Posterior cingulate gyrus (tissue), 11 donors: ENCODE measurements around the gene AHRR.
"Not testable (repeated sequence)": the region's sequence is repeated elsewhere in the genome, so short reads cannot be mapped to it uniquely, and the experiment has no call there.

Experiments
- DNase-seq, 10 donors: peaks; one replicate each; pipeline versions ENCODE4 v3.0.0 to v3.0.0-alpha.2; 2020 to 2021; ENCODE audit warnings: mixed read lengths in 3 of 10
- intact Hi-C: fragments of 100-400 bp; cut with DNase I; formaldehyde crosslinking; loops from one replicate; pipeline ENCODE4 v1.15.1; 2023

The AHRR gene

GRCh38 chr5:303741-304140, 17.8 kb upstream of the AHRR start:
- DNase-seq = peak in 2 of 10 donors; percentile 24 to 35
- intact Hi-C loops = not testable (repeated sequence)

GRCh38 chr5:305050-305449, 16.5 kb upstream of the AHRR start:
- intact Hi-C loops = no loop called here
- DNase-seq = peak in 1 of 10 donors; percentile 42

DNA sequence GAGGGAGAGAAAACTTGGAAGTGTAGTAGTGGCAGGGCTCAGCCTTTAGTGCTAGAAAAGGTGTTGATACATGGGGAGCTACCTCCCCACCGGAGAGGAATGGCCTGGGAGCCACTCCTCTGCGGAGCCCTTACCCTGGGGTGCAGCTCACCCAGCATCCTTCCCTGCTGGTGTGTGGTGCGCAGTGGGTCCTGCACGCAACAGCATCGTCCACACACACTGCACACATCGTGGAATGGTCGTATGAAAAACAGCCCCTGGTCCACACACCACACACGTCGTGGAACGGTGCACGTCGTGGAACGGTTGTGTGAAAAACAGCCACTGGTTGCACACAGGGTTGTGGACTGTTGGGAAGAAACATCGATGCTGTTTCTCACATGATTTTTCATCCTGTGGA, 16.1 kb upstream of the AHRR start:
- DNase-seq = peak in 2 of 10 donors; percentile 7 to 30
- intact Hi-C loops = no loop called here

- intact Hi-C loops = no loop called here
These were observed 15.3 kb upstream of the AHRR start for GRCh38 chr5:306011-306805.

GRCh38 chr5:307306-307705, 14.2 kb upstream of the AHRR start:
- intact Hi-C loops = no loop called here

More at GRCh38 chr5:306011-306805, 15.3 kb upstream of the AHRR start:
- peak in 3 of 10 donors; percentile 9 to 58 (median 30) for DNase-seq

GRCh38 chr5:307794-308579, 13.5 kb upstream of the AHRR start:
- intact Hi-C loops = no loop called here
- peak in 2 of 10 donors; percentile 61 to 62 for DNase-seq

More at GRCh38 chr5:307306-307705, 14.2 kb upstream of the AHRR start:
- peak in 2 of 10 donors; percentile 3 to 38 for DNase-seq

GRCh38 chr5:308672-309271, 12.7 kb upstream of the AHRR start:
- peak in 2 of 10 donors; percentile 61 to 74 for DNase-seq
- intact Hi-C loops = no loop called here

DNA sequence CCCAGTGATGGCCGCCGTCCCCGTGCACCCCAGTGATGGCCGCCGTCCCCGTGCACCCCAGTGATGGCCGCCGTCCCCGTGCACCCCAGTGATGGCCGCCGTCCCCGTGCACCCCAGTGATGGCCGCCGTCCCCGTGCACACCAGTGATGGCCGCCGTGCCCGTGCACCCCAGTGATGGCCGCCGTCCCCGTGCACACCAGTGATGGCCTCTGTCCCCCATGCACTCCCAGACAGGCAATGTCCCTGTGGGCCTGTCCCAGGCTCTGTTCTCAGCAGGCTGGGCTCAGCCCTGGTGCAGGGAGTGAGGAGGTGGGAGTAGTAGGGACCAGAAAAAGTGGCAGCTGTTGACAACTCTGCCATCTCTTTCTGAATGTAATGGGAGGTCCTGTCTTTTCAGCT, 11.7 kb upstream of the AHRR start:
- intact Hi-C loops = loop anchor here (10.0 kb wide), 1 partner anchor 595 kb away; no protein-coding TSS in a partner anchor
- DNase-seq = not testable (repeated sequence)

DNA sequence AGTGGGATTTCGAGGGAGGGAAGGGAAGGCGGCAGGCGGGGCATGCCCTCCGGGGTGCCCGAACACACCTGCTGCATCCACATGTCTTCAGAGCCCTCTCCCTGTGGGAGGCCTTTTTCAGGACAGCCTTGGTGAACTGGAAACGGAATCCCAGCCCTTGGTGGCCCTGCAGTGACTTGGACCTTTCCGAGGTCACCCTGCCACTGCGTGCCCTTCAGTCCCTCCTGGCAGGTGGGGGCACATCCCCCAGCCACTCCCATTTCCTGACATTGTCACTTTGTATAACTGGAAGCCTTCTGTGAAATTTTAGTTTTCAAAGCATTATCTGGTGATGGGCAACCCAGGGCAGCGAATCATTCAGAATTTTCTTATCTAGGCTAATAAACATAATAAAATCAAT, 11.0 kb upstream of the AHRR start:
- DNase-seq = peak in 1 of 10 donors; percentile 55
- intact Hi-C loops = loop anchor here (10.0 kb wide), 1 partner anchor 594 kb away; no protein-coding TSS in a partner anchor

- intact Hi-C loops = loop anchor here (10.0 kb wide), 1 partner anchor 594 kb away; no protein-coding TSS in a partner anchor
These were observed 10.5 kb upstream of the AHRR start for GRCh38 chr5:310941-311434.

DNA sequence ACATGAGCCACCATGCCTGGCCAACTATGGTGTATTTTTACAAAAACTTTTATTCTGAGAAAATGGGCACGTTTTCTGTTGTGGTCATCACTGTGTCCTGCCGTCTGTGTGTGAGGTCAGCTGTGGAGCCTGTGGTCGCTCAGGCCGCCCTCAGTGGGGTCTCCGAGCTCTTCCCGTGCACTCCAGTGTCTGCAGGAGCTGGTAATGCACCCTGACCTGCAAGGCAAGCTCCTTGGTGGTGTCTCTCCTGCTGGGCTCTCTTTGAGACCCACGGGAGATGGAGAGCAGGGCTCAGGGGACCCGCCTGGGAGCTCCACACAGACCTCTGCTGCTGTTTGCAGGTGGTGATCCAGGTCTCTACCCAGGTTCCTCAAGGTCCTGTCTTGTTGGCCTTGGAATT, 9.6 kb upstream of the AHRR start:
- intact Hi-C loops = loop anchor here (10.0 kb wide), 1 partner anchor 593 kb away; no protein-coding TSS in a partner anchor
- DNase-seq = peak in 1 of 10 donors; percentile 49

More at GRCh38 chr5:310941-311434, 10.5 kb upstream of the AHRR start:
- peak in 1 of 10 donors; percentile 64 for DNase-seq

GRCh38 chr5:312845-313244, 8.7 kb upstream of the AHRR start:
- intact Hi-C loops = loop anchor here (10.0 kb wide), 1 partner anchor 592 kb away; no protein-coding TSS in a partner anchor
- no peak for DNase-seq

DNA sequence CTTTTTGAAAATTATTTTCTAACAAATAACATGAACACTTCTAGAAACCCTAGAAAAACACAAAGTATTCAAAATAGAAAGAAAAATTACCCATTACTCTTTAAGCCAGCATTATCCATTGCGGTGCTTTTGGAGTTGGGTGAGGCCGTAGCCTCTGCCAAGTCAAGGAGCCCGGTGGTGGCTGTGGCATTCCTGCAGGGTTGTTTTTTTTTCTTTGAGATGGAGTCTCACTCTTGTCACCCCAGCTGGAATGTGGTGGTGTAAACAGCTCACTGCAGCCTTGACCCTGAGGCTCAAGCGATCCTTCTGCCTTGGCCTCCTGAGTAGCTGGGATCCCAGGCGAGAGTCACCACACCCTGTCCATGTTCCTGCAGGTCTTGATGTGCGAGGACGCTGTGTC, 8.2 kb upstream of the AHRR start:
- intact Hi-C loops = loop anchor here (10.0 kb wide), 1 partner anchor 592 kb away; no protein-coding TSS in a partner anchor
- peak in 1 of 10 donors; percentile 43 for DNase-seq

- intact Hi-C loops = loop anchor here (10.0 kb wide), 1 partner anchor 591 kb away; no protein-coding TSS in a partner anchor
- DNase-seq = peak in 1 of 10 donors; percentile 41
These were observed 7.6 kb upstream of the AHRR start for GRCh38 chr5:313806-314376.

DNA sequence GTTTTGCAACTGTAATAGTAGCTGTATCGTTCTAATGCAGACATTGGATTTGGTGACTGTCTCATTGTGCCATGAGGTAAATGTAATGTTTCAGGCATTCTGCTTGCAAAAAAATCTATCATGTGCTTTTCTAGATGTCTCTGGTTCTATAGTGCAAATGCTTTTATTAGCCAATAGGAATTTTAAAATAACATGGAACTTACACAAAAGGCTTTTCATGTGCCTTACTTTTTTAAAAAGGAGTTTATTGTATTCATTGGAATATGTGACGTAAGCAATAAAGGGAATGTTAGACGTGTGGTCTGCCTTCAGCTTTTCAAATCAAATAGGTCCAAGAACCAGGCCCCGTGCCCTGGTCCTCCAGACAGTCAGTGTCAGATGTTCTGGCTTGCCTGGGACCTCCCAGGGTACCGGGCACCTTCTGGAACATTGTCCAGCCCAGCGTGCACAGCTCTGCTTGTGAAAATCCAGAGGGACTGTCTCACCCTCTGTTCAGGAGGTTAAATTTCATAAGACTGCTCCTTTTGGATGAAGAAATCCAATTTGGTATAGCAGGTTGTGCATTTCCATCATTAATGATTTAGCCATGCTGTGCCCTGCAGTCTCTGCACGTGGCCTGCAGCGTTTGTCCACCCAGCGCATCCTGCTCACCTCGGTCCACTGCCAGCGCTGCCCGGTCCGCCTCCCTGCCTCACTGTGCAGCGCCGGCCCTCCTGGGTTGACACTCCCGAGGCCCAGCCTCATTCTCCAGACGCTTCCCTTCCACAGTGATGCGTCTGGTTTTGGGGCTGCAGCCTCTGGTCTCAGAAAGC, 6.6 kb upstream of the AHRR start:
- intact Hi-C loops = loop anchor here (5.0 to 10.0 kb wide), 2 partner anchors 112 to 590 kb away; no protein-coding TSS in a partner anchor
- DNase-seq = peak in 1 of 10 donors; percentile 79

- peak in 1 of 10 donors; percentile 59 for DNase-seq
- intact Hi-C loops = loop anchor here (5.0 to 10.0 kb wide), 2 partner anchors 112 to 589 kb away; no protein-coding TSS in a partner anchor
These were observed 5.9 kb upstream of the AHRR start for GRCh38 chr5:315488-316209.

- DNase-seq = no peak
These were observed 5.1 kb upstream of the AHRR start for GRCh38 chr5:316210-317085.

More at GRCh38 chr5:316210-317085, 5.1 kb upstream of the AHRR start:
- intact Hi-C loops = loop anchor here (5.0 to 10.0 kb wide), 2 partner anchors 111 to 588 kb away; no protein-coding TSS in a partner anchor
